K562 (cell line): ENCODE data around the gene C12orf42. TPM values are rescaled to one million over a fixed set of nuclear protein-coding genes. Genes with fewer than 3 reads are reported as not detected.

Experiments used
- ATAC-seq: fragments of 200-7000 bp; cut with Tn5 transposase; 3 replicates; pipeline ENCODE4 v1.9.1; 2020; ENCODE audit warnings: moderate library complexity
- BruUV-seq: library from RNA; stranded (reverse); fragments of 400-500 nt; replicated peaks from 2 replicates; lab custom pipeline; 2021; lab: Mats Ljungman, UMichigan
- CTCF ChIA-PET: fragments of 300-600 bp; formaldehyde crosslinking; extraction: SDS; loops from one replicate; lab custom pipeline; 2021; ENCODE audit warnings: low intra/inter-chr PET ratio; lab: Yijun Ruan, JAX
- POLR2A ChIA-PET: fragments of 300-600, 350-650 bp; sonication (Branson Sonifier 250); formaldehyde crosslinking; extraction: SDS; loops from one replicate; lab custom pipeline; 2021; ENCODE audit warnings: antibody characterized with exemption, inconsistent platforms; lab: Yijun Ruan, JAX
- DNase-seq, 4 experiments: peaks; one replicate each; pipeline versions ENCODE4 v3.0.0 to v3.0.0-alpha.2; 2011 to 2018; ENCODE audit warnings: low spot score in 3 of 4, mixed read lengths in 3 of 4; ENCODE audit errors: extremely low read depth in 1 of 4
- FAIRE-seq: peaks from 2 replicates; lab custom pipeline; 2011; peaks lifted over from hg19 to GRCh38; lab: Jason Lieb, UNC
- H2AFZ ChIP-seq: 2 replicates; pipeline ENCODE4 v1.6.0; 2011; ENCODE audit warnings: low read depth, low read length, control low read depth, inconsistent platforms
- H3K27ac ChIP-seq: fragments of 200-600 bp; 3 replicates; pipeline ENCODE4 v1.8.0; 2011; ENCODE audit warnings: low read depth, mild to moderate bottlenecking, control low read depth, inconsistent platforms, low read length, moderate library complexity, mixed read lengths; ENCODE audit errors: extremely low read depth
- H3K27me3 ChIP-seq, 2 experiments: fragments of 300-600 bp in 1 of 2; 2 replicates in 1 of 2; 3 replicates in 1 of 2; pipeline versions ENCODE4 v1.6.0 to v1.8.0; 2011; ENCODE audit warnings: inconsistent platforms in 2 of 2, low read length in 2 of 2, mild to moderate bottlenecking in 1 of 2, mixed read lengths in 1 of 2, moderate library complexity in 1 of 2; ENCODE audit not compliant: control insufficient read depth in 2 of 2, insufficient read depth in 2 of 2
- H3K36me3 ChIP-seq: fragments of 300-600 bp; 3 replicates; pipeline ENCODE4 v1.8.0; 2011; ENCODE audit warnings: mild to moderate bottlenecking, low read length, inconsistent platforms; ENCODE audit not compliant: control insufficient read depth, insufficient read depth
- H3K4me1 ChIP-seq, 2 experiments: fragments of 200-600 bp in 1 of 2; replicated peaks in 1 of 2; 2 replicates in 1 of 2; 3 replicates in 1 of 2; pipeline versions ENCODE4 v1.5.1 to v1.8.0; 2011; ENCODE audit warnings: inconsistent platforms in 2 of 2, low read length in 2 of 2, mild to moderate bottlenecking in 1 of 2, mixed read lengths in 1 of 2, moderate library complexity in 1 of 2; ENCODE audit not compliant: control insufficient read depth in 2 of 2, insufficient read depth in 2 of 2
- H3K4me2 ChIP-seq: 2 replicates; pipeline ENCODE4 v1.6.1; 2011; ENCODE audit warnings: low read length, control low read depth, inconsistent platforms, mixed read lengths; ENCODE audit not compliant: insufficient read depth
- H3K4me3 ChIP-seq: fragments of 200-600 bp; sonication (generic), shearing (Covaris generic); 2 replicates; pipeline ENCODE4 v1.5.1; 2016; ENCODE audit warnings: control low read depth, inconsistent platforms
- H3K79me2 ChIP-seq: fragments of 200-600 bp; 3 replicates; pipeline ENCODE4 v1.8.0; 2011; ENCODE audit warnings: low read length, inconsistent platforms; ENCODE audit not compliant: control insufficient read depth, insufficient read depth
- H3K9ac ChIP-seq, 2 experiments: 2 replicates each; pipeline versions ENCODE4 v1.6.0 to v1.6.1; 2011; ENCODE audit warnings: low read depth in 2 of 2, low read length in 2 of 2, control low read depth in 1 of 2, inconsistent platforms in 1 of 2, mild to moderate bottlenecking in 1 of 2, mixed read lengths in 1 of 2; ENCODE audit not compliant: insufficient read depth in 1 of 2
- H3K9me1 ChIP-seq: one replicate; pipeline ENCODE4 v1.6.0; 2011; ENCODE audit warnings: inconsistent platforms, mild to moderate bottlenecking, low read length, moderate library complexity; ENCODE audit not compliant: control insufficient read depth, insufficient read depth
- H3K9me3 ChIP-seq: replicated peaks from 2 replicates; pipeline ENCODE4 v1.5.1; 2011; ENCODE audit warnings: low read depth, low read length, inconsistent platforms; ENCODE audit not compliant: control insufficient read depth, insufficient read depth
- H4K20me1 ChIP-seq: replicated peaks from 2 replicates; pipeline ENCODE4 v1.6.1; 2011; ENCODE audit warnings: low read length, inconsistent platforms, mixed read lengths; ENCODE audit not compliant: control insufficient read depth, insufficient read depth
- ADNP ChIP-seq: fragments of 200-800 bp; sonication (Bioruptor generic); IDR thresholded peaks from 2 replicates; pipeline ENCODE4 v1.6.1; 2016; ENCODE audit warnings: missing genetic modification characterization, missing compliant biosample characterization
- BDP1 ChIP-seq: IDR thresholded peaks from 3 replicates; pipeline ENCODE4 v1.6.1; 2011; ENCODE audit not compliant: insufficient read length, insufficient read depth
- CBX5 ChIP-seq: IDR thresholded peaks from 2 replicates; pipeline ENCODE4 v1.6.1; 2014; ENCODE audit warnings: low read depth, borderline replicate concordance
- DACH1 ChIP-seq: fragments of 450-650 bp; IDR thresholded peaks from 2 replicates; pipeline ENCODE4 v1.6.1; 2018; ENCODE audit not compliant: partially characterized antibody
- DDX20 ChIP-seq: fragments of 450-650 bp; IDR thresholded peaks from 2 replicates; pipeline ENCODE4 v1.6.1; 2016; ENCODE audit warnings: missing genetic modification characterization, low read depth, mild to moderate bottlenecking, missing compliant biosample characterization, moderate library complexity
- EP400 ChIP-seq: fragments of 450-650 bp; IDR thresholded peaks from 2 replicates; pipeline ENCODE4 v1.6.1; 2017; ENCODE audit warnings: antibody characterized with exemption, mild to moderate bottlenecking, moderate library complexity
- FIP1L1 ChIP-seq: fragments of 200-400 bp; formaldehyde crosslinking; IDR thresholded peaks from 2 replicates; pipeline ENCODE4 v1.6.1; 2018; ENCODE audit warnings: mild to moderate bottlenecking, low read depth, low read length; ENCODE audit not compliant: poor library complexity, severe bottlenecking
- GABPB2 ChIP-seq: fragments of 250-450 bp; sonication (Bioruptor Pico); conservative IDR thresholded peaks from 2 replicates; pipeline ENCODE4 v1.5.1; 2021; ENCODE audit warnings: mild to moderate bottlenecking
- MAFF ChIP-seq: IDR thresholded peaks from 2 replicates; pipeline ENCODE4 v1.6.1; 2012; ENCODE audit warnings: low read length, improper control_type of control experiment
- MAFG ChIP-seq: fragments of 450-650 bp; conservative IDR thresholded peaks from 2 replicates; pipeline ENCODE4 v1.6.1; 2016; ENCODE audit warnings: missing genetic modification characterization, missing compliant biosample characterization
- MAFK ChIP-seq: IDR thresholded peaks from 2 replicates; pipeline ENCODE4 v1.6.1; 2011; ENCODE audit warnings: low read length, improper control_type of control experiment
- MBD2 ChIP-seq: sonication (generic); IDR thresholded peaks from 2 replicates; pipeline ENCODE4 v1.6.1; 2016; ENCODE audit warnings: low read depth, borderline replicate concordance
- MTA2 ChIP-seq: fragments of 450-650 bp; IDR thresholded peaks from 2 replicates; pipeline ENCODE4 v1.6.1; 2016; ENCODE audit warnings: low read depth
- PKNOX1 ChIP-seq: fragments of 450-650 bp; IDR thresholded peaks from 2 replicates; pipeline ENCODE4 v1.6.1; 2016
- POLR2A ChIP-seq: fragments of 450-650 bp; conservative IDR thresholded peaks from 2 replicates; pipeline ENCODE4 v1.6.1; 2016
- STAG1 ChIP-seq: sonication (generic); formaldehyde crosslinking; IDR thresholded peaks from 2 replicates; pipeline ENCODE4 v1.5.0; 2020; ENCODE audit warnings: missing genetic modification reagents, borderline replicate concordance
- TAF15 ChIP-seq: fragments of 200-400 bp; formaldehyde crosslinking; IDR thresholded peaks from 2 replicates; pipeline ENCODE4 v1.6.1; 2017; ENCODE audit warnings: mild to moderate bottlenecking, low read depth, low read length, moderate library complexity
- XRCC4 ChIP-seq: IDR thresholded peaks from one replicate; pipeline ENCODE4 v1.6.1; 2011; ENCODE audit not compliant: insufficient read depth, insufficient read length; ENCODE audit errors: extremely low read depth
- ZBED1 ChIP-seq: IDR thresholded peaks from 2 replicates; pipeline ENCODE4 v1.6.1; 2014
- ZBTB17 ChIP-seq: fragments of 450-650 bp; formaldehyde crosslinking; IDR thresholded peaks from 2 replicates; pipeline ENCODE4 v1.4.0; 2020; ENCODE audit warnings: mild to moderate bottlenecking
- ZNF12 ChIP-seq: sonication (generic); formaldehyde crosslinking; IDR thresholded peaks from 2 replicates; pipeline ENCODE4 v1.4.0; 2020; ENCODE audit warnings: mild to moderate bottlenecking, missing genetic modification reagents
- ZNF134 ChIP-seq: fragments of 250-450 bp; sonication (Bioruptor Pico); conservative IDR thresholded peaks from 2 replicates; pipeline ENCODE4 v1.4.0; 2020
- ZNF175 ChIP-seq: fragments of 200-800 bp; sonication (Bioruptor generic); IDR thresholded peaks from 2 replicates; pipeline ENCODE4 v1.6.1; 2016; ENCODE audit warnings: low read depth, mild to moderate bottlenecking, missing genetic modification characterization, missing compliant biosample characterization
- ZNF41 ChIP-seq: fragments of 250-450 bp; sonication (Bioruptor Pico); conservative IDR thresholded peaks from 2 replicates; pipeline ENCODE4 v1.4.0; 2020; ENCODE audit warnings: mild to moderate bottlenecking
- ZNF507 ChIP-seq: conservative IDR thresholded peaks from 2 replicates; pipeline ENCODE4 v1.6.1; 2017; ENCODE audit warnings: missing genetic modification characterization, missing compliant biosample characterization
- ZNF583 ChIP-seq: fragments of 250-450 bp; sonication (Bioruptor Pico); IDR thresholded peaks from 2 replicates; pipeline ENCODE4 v1.4.0; 2020
- WGBS: fragments of 100-300 bp; shearing (Covaris generic); methylation state at CpG from one replicate; pipeline ENCODE4 v1.1.6; 2016; ENCODE audit warnings: low coverage, mixed read lengths; ENCODE audit not compliant: insufficient coverage; ENCODE audit errors: missing lambda C conversion rate; 5-methylcytosine and 5-hydroxymethylcytosine counted together
- in situ Hi-C: fragments of 300-500 bp; cut with MboI; formaldehyde crosslinking; loops from 4 replicates; pipeline ENCODE4 v1.15.0; 2018; ENCODE audit warnings: inconsistent platforms, mixed read lengths
- intact Hi-C: fragments of 100-400 bp; cut with micrococcal nuclease; formaldehyde crosslinking; loops from 2 replicates; pipeline ENCODE4 v1.14.2; 2022
- polyA plus RNA-seq, 8 experiments: library from polyadenylated mRNA; depleted of rRNA in 4 of 8; stranded (reverse) in 5 of 8; unstranded in 3 of 8; fragments of >200 nt; fragmentation: Nextera tagmentation in 2 of 8; fragmentation: Illumina TruSeq in 1 of 8; extraction: Ambion mirVana in 2 of 8; extraction: Trizol in 1 of 8; gene quantifications; 2 replicates each; pipeline versions ENCODE4 v1.2.1 to v1.2.3, GENCODE V29; 2011 to 2014; ENCODE audit warnings: inconsistent platforms in 1 of 8, missing spikeins in 1 of 8
- total RNA-seq, 7 experiments: library from RNA; depleted of rRNA in 6 of 7; stranded (reverse); fragments of >200 nt in 6 of 7; fragmentation: Illumina TruSeq in 2 of 7; extraction: Trizol in 2 of 7; gene quantifications; 2 replicates each; pipeline versions ENCODE4 v1.2.1 to v1.2.3, GENCODE V29; 2011 to 2021; ENCODE audit warnings: low replicate concordance in 1 of 7

C12orf42 gene
- total and polyA plus RNA-seq, 9 of the 15 experiments (the other 6 are each of a cell fraction or from before 2014, with no cell fraction given): not detected

GRCh38 chr12:103392722-103393121 lies 103.0 kb downstream of the C12orf42 start (continued):
- TF ChIP-seq PKNOX1 (no peak), STAG1 (CRISPR knock-in tag) (no peak), XRCC4 (no peak), ZNF41 (CRISPR knock-in tag) (no peak)

- no peak overlapping the region for H3K4me2 ChIP-seq
- no peak for FAIRE-seq
- TF ChIP-seq ZNF175 (CRISPR knock-in tag): no peak
- TF ChIP-seq BDP1: no peak
- TF ChIP-seq TAF15: no peak
- no peak for TF ChIP-seq DACH1
- TF ChIP-seq DDX20: no peak
- no peak for TF ChIP-seq POLR2A
- TF ChIP-seq CBX5: no peak
- peak; percentile 66 for TF ChIP-seq ZBTB17 (CRISPR knock-in tag)
- no peak for TF ChIP-seq ZNF134 (CRISPR knock-in tag)
- no peak for TF ChIP-seq ZNF12 (CRISPR knock-in tag)
- TF ChIP-seq MAFG: peak; percentile 80
- TF ChIP-seq MAFK: peak; percentile 51
- TF ChIP-seq MBD2: no peak
- TF ChIP-seq ZBED1: no peak
- TF ChIP-seq ZNF583 (CRISPR knock-in tag): no peak
- peak; percentile 32; the same call in 1 of the 2 replicates for TF ChIP-seq MAFF
- no peak for TF ChIP-seq GABPB2 (CRISPR knock-in tag)
- TF ChIP-seq MTA2: no peak
- no peak for TF ChIP-seq EP400
- TF ChIP-seq ZNF507: no peak
- no peak for TF ChIP-seq ADNP (tag)
- TF ChIP-seq FIP1L1: no peak
These were observed 104.7 kb downstream of the C12orf42 start for GRCh38 chr12:103391103-103391502.

More at GRCh38 chr12:103391103-103391502, 104.7 kb downstream of the C12orf42 start:
- Histone ChIP-seq H4K20me1 (no peaks in the 10 kb centered on the region), H3K36me3 (no peaks in the 10 kb centered on the region), H2AFZ (no peak overlapping the region), H3K4me1 (no peaks in the 10 kb centered on the region), H3K9me1 (no peaks in the 10 kb centered on the region), H3K4me3 (no peak overlapping the region), H3K79me2 (no peaks in the 10 kb centered on the region), H3K9me3 (no peaks in the 10 kb centered on the region; the same call in 1 of the 2 replicates), H3K27ac (no peak overlapping the region), H3K27me3 (no peaks in the 10 kb centered on the region), H3K9ac (no peak overlapping the region)
- DNase-seq: no peak
- CTCF ChIA-PET: no interaction called here
- intact Hi-C loops: no loop called here
- in situ Hi-C loops: no loop called here
- POLR2A ChIA-PET: no interaction called here
- WGBS: 0% methylated on average over 4 of the region's 4 CpGs
- ATAC-seq: no peak
- BruUV-seq: no TSS peak
